IPS-11a (cell line): ENCODE measurements around the gene CLDND2.

ENCODE experiments used
- H3K4me3 ChIP-seq: one replicate; pipeline ENCODE4 v1.5.1; 2013; ENCODE audit warnings: low read depth, low read length, control low read depth

Gene CLDND2

GRCh38 chr19:51386882-51387520 lies 18.2 kb upstream of the CLDND2 start:
- no peak overlapping the region for H3K4me3 ChIP-seq

DNA sequence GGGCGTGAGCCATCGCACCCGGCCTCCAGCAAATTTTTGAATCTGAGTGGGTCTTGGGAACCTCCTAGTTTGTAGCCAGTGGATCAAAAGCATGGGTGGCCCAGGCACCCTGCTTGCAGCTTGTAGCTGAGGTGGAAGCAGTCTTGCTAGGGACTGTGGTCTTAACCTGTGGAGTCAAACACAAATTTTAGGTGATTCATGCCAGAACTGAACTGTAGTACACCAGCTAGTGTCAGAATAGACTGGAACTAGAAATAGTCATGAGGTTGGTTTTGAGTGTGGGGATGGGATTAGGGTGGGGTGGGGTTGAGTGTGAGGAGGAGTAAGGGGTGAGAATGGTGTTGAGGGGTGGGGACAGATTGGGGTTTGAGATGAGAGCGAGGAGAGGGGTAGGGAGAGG lies 13.2 kb upstream of the CLDND2 start:
- H3K4me3 ChIP-seq, result no peak overlapping the region

DNA sequence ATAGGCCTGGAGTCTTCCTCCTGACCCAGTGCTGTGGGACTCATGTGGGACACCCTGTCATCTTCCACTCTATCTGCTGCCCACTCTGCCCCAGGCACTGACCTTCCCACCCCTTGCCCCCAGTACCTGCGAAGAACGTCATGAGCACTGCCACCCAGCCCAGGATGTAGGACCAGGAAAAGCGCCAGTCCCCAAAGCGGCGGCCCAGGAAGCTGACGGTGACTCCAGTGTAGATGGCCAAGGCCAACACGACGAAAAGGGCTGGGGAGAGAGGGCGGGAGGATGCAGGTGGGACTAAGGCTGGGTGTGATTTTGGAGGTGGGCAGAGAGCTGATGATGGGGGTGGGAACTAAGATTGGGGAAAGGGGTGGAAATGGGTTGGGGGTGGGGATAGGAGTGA lies 11.6 kb upstream of the CLDND2 start:
- no peak overlapping the region for H3K4me3 ChIP-seq

- no peak overlapping the region for H3K4me3 ChIP-seq
These were observed 8.6 kb upstream of the CLDND2 start for GRCh38 chr19:51377422-51377821.

DNA sequence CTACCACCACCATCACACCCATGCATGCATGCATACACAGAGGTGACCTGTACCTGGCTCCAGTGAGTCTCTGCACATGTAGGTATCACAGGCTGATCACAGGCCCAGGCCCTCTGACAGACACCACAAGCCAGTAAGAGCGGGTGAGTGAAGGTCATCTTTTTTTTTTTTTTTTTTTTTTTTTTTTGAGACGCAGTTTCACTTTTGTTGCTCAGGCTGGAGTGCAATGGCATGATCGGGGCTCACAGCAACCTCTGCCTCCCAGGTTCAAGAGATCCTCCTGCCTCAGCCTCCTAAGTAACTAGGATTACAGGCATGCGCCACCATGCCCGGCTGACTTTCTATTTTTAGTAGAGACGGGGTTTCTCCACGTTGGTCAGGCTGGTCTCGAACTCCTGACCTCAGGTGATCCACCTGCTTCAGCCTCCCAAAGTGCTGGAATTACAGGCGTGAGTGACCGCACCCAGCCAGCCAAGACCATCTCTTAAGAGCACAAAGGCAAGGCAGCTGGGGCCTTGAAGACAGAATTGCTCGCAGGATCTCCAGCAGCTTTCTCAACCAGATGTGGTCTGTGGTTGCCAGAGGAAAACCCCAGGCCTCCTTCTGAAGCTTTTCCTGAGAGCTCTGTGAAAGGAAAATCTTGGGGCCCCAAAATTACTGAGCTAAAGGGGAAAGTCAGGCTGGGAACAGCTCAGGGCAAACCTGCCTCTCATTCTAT lies 6.9 kb upstream of the CLDND2 start:
- no peak overlapping the region for H3K4me3 ChIP-seq

DNA sequence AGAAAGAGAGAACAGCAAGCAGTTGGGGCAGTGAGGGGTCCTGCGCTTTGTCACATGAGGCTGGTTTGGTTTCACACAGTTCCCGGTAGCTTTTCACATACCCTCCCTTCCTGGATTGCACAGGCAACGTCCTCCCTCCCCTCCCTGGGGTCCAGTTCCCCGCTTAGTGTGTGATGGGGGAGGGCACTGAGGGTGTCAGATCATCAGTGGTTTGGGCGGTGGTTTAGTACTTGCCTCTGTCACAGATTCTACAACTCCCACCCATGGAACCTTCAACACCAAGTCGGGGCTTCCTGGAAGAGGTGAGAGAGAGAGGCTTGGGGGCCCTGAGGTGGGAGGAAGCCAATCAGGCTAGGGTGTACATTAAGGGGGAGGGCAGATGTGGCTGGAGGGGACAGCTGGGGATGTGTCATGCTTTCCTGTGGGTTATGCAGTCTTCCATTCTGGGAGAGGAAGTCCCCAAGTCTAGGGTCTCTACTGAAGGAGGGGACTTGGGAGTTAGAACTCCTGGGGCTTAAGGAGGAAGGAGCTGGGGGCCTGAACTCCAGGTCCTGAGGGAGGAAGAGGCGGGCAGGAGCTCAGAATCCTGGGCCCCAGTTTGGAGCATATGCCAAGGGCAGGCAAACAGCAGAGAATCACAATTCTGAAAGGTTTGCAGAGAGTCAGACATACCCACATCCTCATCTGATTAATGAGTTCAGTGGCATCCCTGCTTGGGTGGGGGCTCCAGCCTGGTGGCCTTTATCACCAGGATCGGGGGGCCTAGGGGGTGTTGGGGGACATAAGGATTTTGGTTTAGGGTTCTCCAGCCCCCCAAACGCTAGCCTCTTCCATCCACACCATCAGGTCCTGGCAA lies 4.1 kb upstream of the CLDND2 start, which contains the start of gene NKG7:
NKG7 (minus strand) TSS at position 6 of the 856 bp plus-strand sequence. CDS start 119 bp downstream, outside the sequence.
- H3K4me3 ChIP-seq, result no peak within 1 kb of the TSS

DNA sequence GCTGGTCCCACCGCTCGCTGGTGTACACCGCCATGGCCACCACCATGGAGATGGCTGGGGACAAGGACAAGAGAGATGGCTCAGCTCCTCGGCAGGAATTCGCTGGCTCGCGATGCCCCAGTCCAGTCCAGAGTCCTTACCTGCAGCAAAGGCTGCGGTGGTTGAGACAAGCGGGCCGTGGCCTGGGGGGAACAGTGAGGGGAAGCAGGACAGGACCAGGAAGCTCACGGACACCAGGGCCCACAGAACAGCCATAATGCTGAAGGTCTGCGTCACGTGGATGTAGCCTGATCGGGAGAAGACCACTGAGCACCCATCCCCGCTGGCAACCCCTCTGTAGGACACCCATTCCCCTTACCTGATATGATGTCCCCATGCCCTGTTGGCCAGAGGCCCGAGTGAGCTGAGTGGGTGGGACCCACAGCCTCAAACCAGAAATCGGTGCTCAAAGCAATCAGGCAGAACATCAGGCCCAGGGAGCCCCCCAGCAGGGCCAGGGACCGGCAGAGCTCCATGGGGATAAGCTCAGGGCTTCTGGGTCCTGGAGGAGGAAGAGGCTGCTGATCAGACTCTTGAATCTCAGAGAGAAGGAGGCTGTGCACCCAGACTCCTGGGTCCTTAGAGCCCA lies 3.3 kb upstream of the CLDND2 start:
- no peak overlapping the region for H3K4me3 ChIP-seq

DNA sequence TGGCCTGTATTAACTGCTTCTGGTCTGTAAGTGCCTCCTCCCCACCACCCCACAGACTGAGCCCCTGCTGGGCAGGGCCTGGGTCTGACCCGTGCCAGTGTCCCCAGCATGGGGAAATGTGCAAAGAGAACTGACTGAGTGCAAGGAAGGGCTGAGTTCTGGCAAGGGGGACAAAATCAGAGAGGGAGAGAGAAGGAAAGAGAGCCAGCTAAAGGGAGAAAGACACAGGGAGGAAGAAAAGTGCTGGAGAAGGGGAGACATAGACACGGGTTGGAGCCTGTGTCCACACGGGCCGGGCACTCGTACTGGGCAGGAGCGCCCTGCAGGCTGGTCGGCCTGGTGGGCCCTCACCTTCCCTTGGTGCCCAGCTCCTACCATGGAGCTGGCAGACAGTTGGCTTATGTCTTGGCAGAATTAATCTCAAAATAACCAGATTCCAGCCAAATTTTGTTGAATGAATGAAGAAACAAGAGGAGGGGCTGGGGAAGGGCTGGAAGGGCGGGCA lies 2.4 kb upstream of the CLDND2 start:
- H3K4me3 ChIP-seq, result no peak overlapping the region

DNA sequence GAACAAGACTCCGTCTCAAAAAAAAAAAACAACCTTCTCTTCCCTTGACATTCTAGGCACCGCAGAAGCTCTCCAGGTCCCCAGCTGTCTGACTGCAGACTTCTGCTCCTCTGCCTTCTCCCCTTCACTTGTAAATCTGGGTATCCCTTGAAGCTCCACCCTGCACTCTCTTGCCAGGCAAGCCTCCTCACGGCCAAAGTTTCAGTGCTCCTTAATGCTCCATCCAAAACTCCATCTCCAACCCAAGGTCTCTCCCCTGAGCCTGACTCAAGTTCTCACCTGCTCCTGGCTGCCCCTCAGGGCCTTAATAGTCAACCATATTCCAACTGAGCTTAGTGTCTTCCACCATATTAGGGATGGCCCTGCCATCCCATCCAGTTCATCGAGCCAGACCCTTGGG lies 1.4 kb upstream of the CLDND2 start:
- H3K4me3 ChIP-seq, result no peak overlapping the region

- peak overlapping the region; percentile 84 for H3K4me3 ChIP-seq
These were observed 1.0 kb downstream of the CLDND2 start for GRCh38 chr19:51367565-51368365.

DNA sequence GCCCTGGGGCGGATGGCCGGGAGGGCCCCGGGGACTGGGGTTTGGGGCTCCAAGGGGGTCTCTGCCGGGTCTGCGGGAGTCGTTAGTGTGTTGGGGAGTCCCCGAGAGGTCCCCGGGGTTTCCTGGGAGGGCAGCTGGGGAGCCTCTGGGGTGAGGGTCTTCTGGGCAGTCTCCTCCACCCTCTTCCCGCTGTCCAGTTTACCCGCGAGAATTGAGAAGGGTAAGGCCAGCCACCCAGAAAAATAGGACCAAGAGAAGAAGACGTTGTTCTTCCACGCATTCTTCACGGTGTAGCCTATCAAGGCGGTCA lies 1.6 kb downstream of the CLDND2 start:
- H3K4me3 ChIP-seq, result peak overlapping the region; percentile 84

- H3K4me3 ChIP-seq, result peak overlapping the region; percentile 84
These were observed 2.2 kb downstream of the CLDND2 start for GRCh38 chr19:51366389-51367254.

DNA sequence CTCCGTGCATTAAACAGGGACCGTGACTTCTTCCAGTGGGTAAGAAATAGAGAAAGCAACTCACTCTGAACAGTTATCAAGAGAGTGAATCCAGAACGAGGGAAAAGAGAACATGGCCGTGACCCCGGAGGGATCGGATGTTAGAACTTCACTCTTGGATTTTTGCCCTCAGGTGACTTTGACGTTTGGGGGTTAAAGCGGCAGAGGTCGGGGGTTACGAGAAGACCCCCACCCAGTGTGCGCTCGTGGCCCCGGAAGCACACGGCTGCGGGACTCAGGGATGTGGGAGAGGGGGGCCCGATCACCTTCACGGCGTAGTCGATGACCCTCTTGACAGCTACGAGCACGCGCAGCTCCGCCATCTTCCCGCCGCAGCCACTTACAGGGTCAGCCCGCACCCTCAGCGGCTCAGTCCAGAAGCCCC lies 2.8 kb downstream of the CLDND2 start, which contains the start of gene ETFB:
ETFB (minus strand) TSS at position 424 of the 424 bp plus-strand sequence; CDS start at position 362, 62 bp downstream.
- H3K4me3 ChIP-seq, result peak within 1 kb of the TSS; percentile 84

DNA sequence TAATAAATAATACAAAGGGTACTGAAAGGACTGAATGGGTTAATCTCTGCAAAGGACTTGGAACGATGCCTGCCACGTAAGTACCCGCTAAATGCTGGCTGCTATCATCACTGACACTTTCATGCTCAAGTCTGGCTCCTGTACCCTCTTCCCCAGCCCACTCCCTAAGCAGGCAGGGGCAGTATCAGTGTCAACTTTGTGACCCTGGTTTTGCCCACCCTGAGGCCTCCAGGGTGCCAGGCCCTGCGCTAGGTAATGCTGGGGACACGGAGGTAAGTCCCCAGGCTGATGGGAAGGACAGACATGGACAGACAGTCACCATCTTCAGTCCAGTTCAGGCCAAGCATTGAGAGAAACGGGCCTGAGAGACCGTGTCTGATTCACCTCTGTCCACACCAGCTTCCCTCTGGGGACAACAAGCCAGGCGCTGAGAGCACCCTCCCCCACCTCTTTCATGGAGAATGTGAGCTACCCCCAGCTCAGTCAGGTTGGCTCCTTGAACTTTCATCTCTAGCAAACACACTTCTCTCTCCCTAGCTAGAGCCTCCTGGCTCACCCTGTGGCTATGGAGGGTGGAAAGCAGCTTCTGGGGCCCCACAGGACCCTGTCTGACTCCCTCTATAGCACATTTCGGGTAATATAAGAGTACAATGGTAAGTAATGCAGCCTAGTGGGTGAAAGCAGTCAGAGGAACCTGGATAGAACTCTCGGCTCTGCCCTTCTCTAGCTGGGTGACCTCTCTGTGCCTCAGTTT lies 3.4 kb downstream of the CLDND2 start:
- H3K4me3 ChIP-seq, result peak overlapping the region; percentile 78

- no peak overlapping the region for H3K4me3 ChIP-seq
These were observed 4.3 kb downstream of the CLDND2 start for GRCh38 chr19:51364200-51365106.

- no peak overlapping the region for H3K4me3 ChIP-seq
These were observed 7.6 kb downstream of the CLDND2 start for GRCh38 chr19:51361239-51361638.

- no peak overlapping the region for H3K4me3 ChIP-seq
These were observed 9.5 kb downstream of the CLDND2 start for GRCh38 chr19:51359294-51359693.
